Hippocampal formation (tissue), 2 donors: ENCODE measurements around the gene MMP17.

Source experiments
- DNase-seq, 2 donors: peaks; one replicate each; lab custom pipeline; 2025; lab: John Stamatoyannopoulos, UW

The MMP17 gene

GRCh38 chr12:131827961-131828534, at the start of gene MMP17:
TSS of gene MMP17 (plus strand) at chr12:131828393. CDS start at chr12:131828495, 102 bp downstream.
- DNase-seq = peak in 1 of 2 donors; percentile 12

- DNase-seq = no peak
These were observed 49.2 kb upstream of the MMP17 start for GRCh38 chr12:131779027-131779426.

GRCh38 chr12:131782061-131782460, 46.1 kb upstream of the MMP17 start:
- no peak for DNase-seq

GRCh38 chr12:131783915-131784541, 44.2 kb upstream of the MMP17 start:
- no peak for DNase-seq

- DNase-seq = no peak
These were observed 43.1 kb upstream of the MMP17 start for GRCh38 chr12:131784909-131785762.

GRCh38 chr12:131785763-131786330, 42.3 kb upstream of the MMP17 start:
- no peak for DNase-seq

- DNase-seq = no peak
These were observed 41.9 kb upstream of the MMP17 start for GRCh38 chr12:131786331-131786730.

GRCh38 chr12:131787143-131787660, 41.0 kb upstream of the MMP17 start:
- no peak for DNase-seq

GRCh38 chr12:131788070-131788469, 40.1 kb upstream of the MMP17 start:
- DNase-seq = no peak

- DNase-seq = no peak
These were observed 38.6 kb upstream of the MMP17 start for GRCh38 chr12:131789638-131790037.

GRCh38 chr12:131793243-131794022, 34.8 kb upstream of the MMP17 start:
- no peak for DNase-seq

- no peak for DNase-seq
These were observed 34.1 kb upstream of the MMP17 start for GRCh38 chr12:131794061-131794460.

- DNase-seq = no peak
These were observed 33.6 kb upstream of the MMP17 start for GRCh38 chr12:131794573-131794972.

- peak in 1 of 2 donors; percentile 23 for DNase-seq
These were observed 33.1 kb upstream of the MMP17 start for GRCh38 chr12:131795064-131795463.

- no peak for DNase-seq
These were observed 32.3 kb upstream of the MMP17 start for GRCh38 chr12:131795690-131796410.

GRCh38 chr12:131796411-131796736, 31.8 kb upstream of the MMP17 start:
- no peak for DNase-seq

GRCh38 chr12:131796754-131797587, 31.2 kb upstream of the MMP17 start:
- DNase-seq = no peak

GRCh38 chr12:131797588-131797934, 30.6 kb upstream of the MMP17 start:
- DNase-seq = no peak

GRCh38 chr12:131799195-131799594, 29.0 kb upstream of the MMP17 start:
- no peak for DNase-seq
